ENCODE data around the gene TOX3. TPM values are rescaled to one million over a fixed set of nuclear protein-coding genes. Genes with fewer than 3 reads are reported as not detected.
A peak's percentile ranks its signal among the peaks of the same experiment; 100 is the strongest.

The TOX3 gene
- total RNA-seq, 4 donors from 2014 or later: 10.9 to 32.6 (median 28.0) TPM

DNA sequence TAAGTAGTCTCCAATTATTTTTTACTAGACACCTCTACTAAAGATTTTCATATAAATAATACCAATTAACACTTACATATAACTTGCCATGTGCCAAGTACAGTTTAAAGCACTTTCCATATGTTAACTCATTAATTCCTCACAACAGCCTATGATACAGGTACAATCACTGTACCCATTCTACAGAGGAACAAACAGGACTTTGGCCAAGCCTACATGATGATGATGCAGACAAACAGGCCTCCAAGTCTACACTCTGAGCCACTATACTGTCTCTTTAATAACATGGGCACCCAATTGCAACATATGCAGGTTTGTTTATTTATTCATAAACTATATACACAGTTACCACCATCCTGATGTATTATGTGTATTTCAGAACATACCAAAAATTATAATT lies 46.0 kb downstream of the TOX3 start:
- Histone ChIP-seq H3K27me3 (no peaks in the 10 kb centered on the region), H3K4me1 (peaks cover 8 to 28% (median 20%) of the 10 kb centered on the region in 4 donors), H3K36me3 (no peaks in the 10 kb centered on the region), H3K9me3 (no peaks in the 10 kb centered on the region), H3K27ac (no peak overlapping the region), H3K4me3 (no peak overlapping the region)
- in situ Hi-C loops (cut with MboI; ENCODE audit: low pct_ligation_motif_present in 1 of 4, low pct_unique_long_range_greater_than_20kb in 1 of 4, low sequenced_read_pairs in 3 of 4) (no loop called here), intact Hi-C loops (cut with DNase I; ENCODE audit: low total_unique reads) (no loop called here)
- DNase-seq: no peak
- TF ChIP-seq POLR2A (IDR thresholded peaks at IDR 0.05) (no peak), POLR2AphosphoS5 (IDR thresholded peaks at IDR 0.05) (no peak), EP300 (IDR thresholded peaks at IDR 0.05; ENCODE audit: low read depth) (no peak)
- TF ChIP-seq, protein P1, sequence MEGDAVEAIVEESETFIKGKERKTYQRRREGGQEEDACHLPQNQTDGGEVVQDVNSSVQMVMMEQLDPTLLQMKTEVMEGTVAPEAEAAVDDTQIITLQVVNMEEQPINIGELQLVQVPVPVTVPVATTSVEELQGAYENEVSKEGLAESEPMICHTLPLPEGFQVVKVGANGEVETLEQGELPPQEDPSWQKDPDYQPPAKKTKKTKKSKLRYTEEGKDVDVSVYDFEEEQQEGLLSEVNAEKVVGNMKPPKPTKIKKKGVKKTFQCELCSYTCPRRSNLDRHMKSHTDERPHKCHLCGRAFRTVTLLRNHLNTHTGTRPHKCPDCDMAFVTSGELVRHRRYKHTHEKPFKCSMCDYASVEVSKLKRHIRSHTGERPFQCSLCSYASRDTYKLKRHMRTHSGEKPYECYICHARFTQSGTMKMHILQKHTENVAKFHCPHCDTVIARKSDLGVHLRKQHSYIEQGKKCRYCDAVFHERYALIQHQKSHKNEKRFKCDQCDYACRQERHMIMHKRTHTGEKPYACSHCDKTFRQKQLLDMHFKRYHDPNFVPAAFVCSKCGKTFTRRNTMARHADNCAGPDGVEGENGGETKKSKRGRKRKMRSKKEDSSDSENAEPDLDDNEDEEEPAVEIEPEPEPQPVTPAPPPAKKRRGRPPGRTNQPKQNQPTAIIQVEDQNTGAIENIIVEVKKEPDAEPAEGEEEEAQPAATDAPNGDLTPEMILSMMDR (IDR thresholded peaks at IDR 0.05): no peak

DNA sequence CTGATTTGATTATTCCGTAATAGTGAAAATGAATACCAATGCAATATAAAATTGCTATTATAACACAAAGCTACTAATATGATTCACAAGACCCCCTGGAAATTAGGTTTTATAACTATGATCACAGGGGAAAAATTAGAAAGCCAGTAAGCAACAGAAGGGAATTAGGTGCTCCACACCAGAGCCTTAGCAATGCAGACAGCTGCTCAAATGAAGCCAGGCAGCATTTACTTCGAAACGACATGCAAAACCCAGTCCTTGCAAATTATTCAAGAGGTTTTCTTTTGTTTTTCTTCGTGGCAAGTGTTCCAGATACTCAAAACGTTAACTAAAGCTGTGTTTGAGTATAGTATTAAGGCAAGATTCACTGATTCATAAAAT lies 47.9 kb downstream of the TOX3 start:
- 36 to 73% methylated on average over 4 to 5 of the region's 5 CpGs for WGBS, 2 donors (ENCODE audit: low coverage in 1 of 2)
- Histone ChIP-seq H3K9me3 (no peaks in the 10 kb centered on the region), H3K4me3 (no peak overlapping the region), H3K4me1 (peaks cover 10 to 44% (median 27%) of the 10 kb centered on the region in 4 donors), H3K27me3 (no peaks in the 10 kb centered on the region), H3K36me3 (no peaks in the 10 kb centered on the region), H3K27ac (peak overlapping the region; percentile 18 to 80 (median 63))
- DNase-seq: no peak
- TF ChIP-seq POLR2A (IDR thresholded peaks at IDR 0.05) (no peak), POLR2AphosphoS5 (IDR thresholded peaks at IDR 0.05) (no peak), EP300 (IDR thresholded peaks at IDR 0.05; ENCODE audit: low read depth) (no peak)
- TF ChIP-seq, protein P1 (IDR thresholded peaks at IDR 0.05): no peak
- intact Hi-C loops (cut with DNase I; ENCODE audit: low total_unique reads) (no loop called here), in situ Hi-C loops (cut with MboI; ENCODE audit: low pct_ligation_motif_present in 1 of 4, low pct_unique_long_range_greater_than_20kb in 1 of 4, low sequenced_read_pairs in 3 of 4) (no loop called here)

DNA sequence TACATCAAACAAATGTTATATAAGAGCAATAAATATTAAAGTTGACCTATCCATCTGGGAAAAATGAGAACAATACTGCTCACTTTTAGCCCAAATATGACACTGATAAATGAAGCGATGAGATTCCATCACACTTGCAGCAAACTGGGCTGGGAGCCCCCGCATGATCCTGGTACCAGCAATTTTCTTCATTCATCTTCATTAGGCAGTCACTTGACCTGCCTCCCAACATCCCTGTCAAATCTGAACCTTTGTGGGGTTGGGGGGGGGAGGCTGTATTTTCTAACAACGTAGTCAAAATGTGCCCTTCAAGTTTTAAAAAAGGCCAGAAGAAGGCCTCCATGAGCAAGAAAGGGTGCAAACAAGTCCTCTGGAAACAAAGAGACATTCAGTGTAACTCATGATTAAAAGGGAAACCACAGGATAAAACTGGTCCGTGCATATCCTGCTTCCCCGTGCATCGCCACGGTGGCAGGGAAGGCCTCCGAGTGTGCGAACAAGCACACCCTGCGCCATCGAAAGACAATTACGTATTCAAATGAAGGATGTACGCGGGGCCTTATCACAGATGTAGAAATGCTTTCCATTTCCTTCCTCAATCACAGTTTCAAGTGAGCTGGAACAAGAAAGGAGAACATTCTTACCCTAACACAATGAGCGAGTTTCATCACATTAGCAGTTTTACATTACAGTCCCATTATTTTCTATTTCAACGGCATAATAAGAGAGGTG lies 48.4 kb downstream of the TOX3 start:
- no peaks in the 10 kb centered on the region for H3K9me3 ChIP-seq
- H3K27me3 ChIP-seq: no peaks in the 10 kb centered on the region
- in situ Hi-C loops (cut with MboI; ENCODE audit: low pct_ligation_motif_present in 1 of 4, low pct_unique_long_range_greater_than_20kb in 1 of 4, low sequenced_read_pairs in 3 of 4) (no loop called here), intact Hi-C loops (cut with DNase I; ENCODE audit: low total_unique reads) (no loop called here)
- peak overlapping the region; percentile 49 to 80 (median 63) for H3K27ac ChIP-seq
- WGBS, 2 donors (ENCODE audit: low coverage in 1 of 2): 43 to 53% methylated on average over 14 to 16 of the region's 16 CpGs
- peaks cover 10 to 49% (median 30%) of the 10 kb centered on the region in 4 donors for H3K4me1 ChIP-seq
- no peaks in the 10 kb centered on the region for H3K36me3 ChIP-seq
- peak; percentile 48 for DNase-seq
- TF ChIP-seq POLR2A (IDR thresholded peaks at IDR 0.05): no peak
- TF ChIP-seq EP300 (IDR thresholded peaks at IDR 0.05; ENCODE audit: low read depth): no peak
- TF ChIP-seq, protein P1 (IDR thresholded peaks at IDR 0.05): no peak
- TF ChIP-seq POLR2AphosphoS5 (IDR thresholded peaks at IDR 0.05): no peak
- H3K4me3 ChIP-seq: no peak overlapping the region

DNA sequence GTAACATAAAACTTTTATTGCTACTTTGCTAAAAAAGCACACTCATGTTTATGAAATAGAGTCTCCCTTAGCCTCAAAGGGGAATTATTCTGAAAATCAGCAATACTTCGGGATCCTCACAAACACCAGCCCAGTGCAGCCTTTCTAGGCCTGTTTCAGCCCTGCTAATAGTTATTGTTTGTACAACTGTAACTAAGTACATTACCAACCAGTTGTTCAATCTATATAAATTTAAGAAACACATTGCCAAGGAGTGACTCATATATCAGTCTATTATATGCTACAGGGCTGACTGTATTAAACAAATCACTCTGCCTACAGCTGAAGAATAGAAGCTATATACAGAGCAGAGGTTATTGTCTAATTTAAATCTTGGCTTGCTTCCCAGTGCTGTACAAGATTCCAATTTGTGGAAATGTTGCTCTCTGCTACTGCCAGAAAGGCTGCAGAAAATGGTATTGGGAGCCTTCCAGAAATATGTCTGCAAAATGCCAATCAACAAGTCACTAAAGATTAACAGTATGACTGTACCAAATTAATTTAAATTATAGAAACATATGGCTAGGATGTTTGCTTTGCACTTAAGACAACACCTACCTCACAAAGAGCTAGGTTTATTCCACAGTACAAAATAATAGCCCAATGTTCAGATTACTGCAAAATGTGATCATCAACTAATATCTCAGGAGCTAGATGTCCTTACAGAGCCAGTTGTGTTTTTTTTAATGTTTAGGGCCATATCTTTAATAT lies 49.7 kb downstream of the TOX3 start:
- H3K4me3 ChIP-seq: no peak overlapping the region
- H3K4me1 ChIP-seq: peaks cover 10 to 54% (median 31%) of the 10 kb centered on the region in 4 donors
- no peaks in the 10 kb centered on the region for H3K27me3 ChIP-seq
- TF ChIP-seq EP300 (IDR thresholded peaks at IDR 0.05; ENCODE audit: low read depth): no peak
- WGBS, 2 donors (ENCODE audit: low coverage in 1 of 2): 53 to 58% methylated on average over 1 of the region's 1 CpG
- H3K9me3 ChIP-seq: no peaks in the 10 kb centered on the region
- intact Hi-C loops (cut with DNase I; ENCODE audit: low total_unique reads): no loop called here
- no peaks in the 10 kb centered on the region for H3K36me3 ChIP-seq
- no peak for DNase-seq
- in situ Hi-C loops (cut with MboI; ENCODE audit: low pct_ligation_motif_present in 1 of 4, low pct_unique_long_range_greater_than_20kb in 1 of 4, low sequenced_read_pairs in 3 of 4): no loop called here
- peak overlapping the region; percentile 60 to 80 (median 70) for H3K27ac ChIP-seq
